PC-9 (cell line): Measurements from ENCODE around the gene PARN.

ENCODE experiments used
- EZH2 ChIP-seq: fragments of 200-600 bp; sonication (generic); IDR thresholded peaks from 2 replicates; pipeline ENCODE4 v1.8.0; 2017; ENCODE audit warnings: antibody characterized with exemption, low read depth
- TF ChIP-seq, protein P1 (sequence below): fragments of 200-600 bp; sonication (generic); conservative IDR thresholded peaks from 2 replicates; pipeline ENCODE4 v1.6.1; 2017; ENCODE audit warnings: mixed run types, antibody characterized with exemption, mild to moderate bottlenecking, moderate library complexity

DNA sequence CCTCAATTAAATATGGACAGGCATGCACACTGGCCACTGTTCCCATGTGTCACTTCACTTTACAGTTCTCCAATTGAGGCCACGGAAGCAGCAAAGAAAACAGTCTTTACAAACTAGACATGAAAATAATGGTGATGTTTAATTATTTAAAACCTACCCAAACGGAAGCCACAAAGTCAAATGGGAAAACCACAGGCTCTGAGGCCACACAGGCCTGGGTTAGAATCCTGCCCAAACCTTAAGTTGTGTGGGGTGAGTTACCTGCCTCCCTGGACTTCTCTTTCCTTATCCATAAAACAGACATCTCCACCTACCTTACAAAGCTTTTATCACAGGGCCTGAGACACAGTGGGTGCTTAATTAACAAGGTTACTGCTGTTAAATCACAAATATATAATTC is 137.4 kb downstream of the PARN start:
- TF ChIP-seq, protein P1, sequence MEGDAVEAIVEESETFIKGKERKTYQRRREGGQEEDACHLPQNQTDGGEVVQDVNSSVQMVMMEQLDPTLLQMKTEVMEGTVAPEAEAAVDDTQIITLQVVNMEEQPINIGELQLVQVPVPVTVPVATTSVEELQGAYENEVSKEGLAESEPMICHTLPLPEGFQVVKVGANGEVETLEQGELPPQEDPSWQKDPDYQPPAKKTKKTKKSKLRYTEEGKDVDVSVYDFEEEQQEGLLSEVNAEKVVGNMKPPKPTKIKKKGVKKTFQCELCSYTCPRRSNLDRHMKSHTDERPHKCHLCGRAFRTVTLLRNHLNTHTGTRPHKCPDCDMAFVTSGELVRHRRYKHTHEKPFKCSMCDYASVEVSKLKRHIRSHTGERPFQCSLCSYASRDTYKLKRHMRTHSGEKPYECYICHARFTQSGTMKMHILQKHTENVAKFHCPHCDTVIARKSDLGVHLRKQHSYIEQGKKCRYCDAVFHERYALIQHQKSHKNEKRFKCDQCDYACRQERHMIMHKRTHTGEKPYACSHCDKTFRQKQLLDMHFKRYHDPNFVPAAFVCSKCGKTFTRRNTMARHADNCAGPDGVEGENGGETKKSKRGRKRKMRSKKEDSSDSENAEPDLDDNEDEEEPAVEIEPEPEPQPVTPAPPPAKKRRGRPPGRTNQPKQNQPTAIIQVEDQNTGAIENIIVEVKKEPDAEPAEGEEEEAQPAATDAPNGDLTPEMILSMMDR, result no peak
- TF ChIP-seq EZH2, result no peak
